ENCODE data around the gene MYDGF.

The MYDGF gene

GRCh38 chr19:4653793-4654436 lies 16.2 kb downstream of the MYDGF start:
- TF ChIP-seq EZH2 (IDR thresholded peaks at IDR 0.05; ENCODE audit: borderline replicate concordance, low read length) = no peak
- H3K4me2 ChIP-seq (ENCODE audit: low read length) = no peak overlapping the region
- no peaks in the 10 kb centered on the region for H3K9me2 ChIP-seq (ENCODE audit: low read depth, low read length)
- no peak overlapping the region; the same call in 1 of the 2 replicates for H3K9ac ChIP-seq (ENCODE audit: low read length)
- no peaks in the 10 kb centered on the region for H4K20me1 ChIP-seq (ENCODE audit: insufficient read depth, low read length)
- no peaks in the 10 kb centered on the region for H3K27me3 ChIP-seq (ENCODE audit: insufficient read depth, low read length)
- H3K36me3 ChIP-seq (ENCODE audit: insufficient read depth, low read length) = peaks cover 13% of the 10 kb centered on the region; the same call in 1 of the 2 replicates
- no peaks in the 10 kb centered on the region for H3K79me2 ChIP-seq (ENCODE audit: insufficient read depth, low read length)
- H3F3A ChIP-seq (ENCODE audit: insufficient read depth, low read length) = no peaks in the 10 kb centered on the region
- no peaks in the 10 kb centered on the region for H3K9me3 ChIP-seq (ENCODE audit: low read length)
- no peak overlapping the region for H2AFZ ChIP-seq (ENCODE audit: low read length)
- no peak overlapping the region for H3K4me3 ChIP-seq (ENCODE audit: low read depth, low read length, poor library complexity, severe bottlenecking)
- peaks cover 15% of the 10 kb centered on the region for H3K4me1 ChIP-seq (ENCODE audit: insufficient read depth, low read length, severe bottlenecking)
- H3K27ac ChIP-seq (ENCODE audit: low read depth, low read length, poor library complexity, severe bottlenecking) = no peak overlapping the region

GRCh38 chr19:4652075-4652474 lies 18.1 kb downstream of the MYDGF start:
- TF ChIP-seq CTCF (IDR thresholded peaks at IDR 0.05; ENCODE audit: low read length) (no peak), EZH2 (IDR thresholded peaks at IDR 0.05; ENCODE audit: borderline replicate concordance, low read length) (no peak)
- H3K4me2 ChIP-seq (ENCODE audit: low read length) = no peak overlapping the region
- H4K20me1 ChIP-seq (ENCODE audit: insufficient read depth, low read length) = no peaks in the 10 kb centered on the region
- no peak overlapping the region for H3K27ac ChIP-seq (ENCODE audit: low read depth, low read length, poor library complexity, severe bottlenecking)
- H3K4me3 ChIP-seq (ENCODE audit: low read depth, low read length, poor library complexity, severe bottlenecking) = no peak overlapping the region
- no peaks in the 10 kb centered on the region for H3K9me2 ChIP-seq (ENCODE audit: low read depth, low read length)
- H3K79me2 ChIP-seq (ENCODE audit: insufficient read depth, low read length) = no peaks in the 10 kb centered on the region
- peaks cover 13% of the 10 kb centered on the region; the same call in 1 of the 2 replicates for H3K36me3 ChIP-seq (ENCODE audit: insufficient read depth, low read length)
- no peaks in the 10 kb centered on the region for H3K27me3 ChIP-seq (ENCODE audit: insufficient read depth, low read length)
- no peaks in the 10 kb centered on the region for H3K9me3 ChIP-seq (ENCODE audit: low read length)
- H2AFZ ChIP-seq (ENCODE audit: low read length) = no peak overlapping the region
- no peak overlapping the region for H3K9ac ChIP-seq (ENCODE audit: low read length)
- no peaks in the 10 kb centered on the region for H3F3A ChIP-seq (ENCODE audit: insufficient read depth, low read length)
- H3K4me1 ChIP-seq (ENCODE audit: insufficient read depth, low read length, severe bottlenecking) = peaks cover 27% of the 10 kb centered on the region

- Histone ChIP-seq H3K9me3 (ENCODE audit: low read length) (no peaks in the 10 kb centered on the region), H3F3A (ENCODE audit: insufficient read depth, low read length) (no peaks in the 10 kb centered on the region), H4K20me1 (ENCODE audit: insufficient read depth, low read length) (no peaks in the 10 kb centered on the region), H3K4me1 (ENCODE audit: insufficient read depth, low read length, severe bottlenecking) (peaks cover 27% of the 10 kb centered on the region), H3K79me2 (ENCODE audit: insufficient read depth, low read length) (no peaks in the 10 kb centered on the region), H3K9me2 (ENCODE audit: low read depth, low read length) (no peaks in the 10 kb centered on the region), H3K9ac (ENCODE audit: low read length) (no peak overlapping the region), H2AFZ (ENCODE audit: low read length) (no peak overlapping the region), H3K4me2 (ENCODE audit: low read length) (no peak overlapping the region), H3K27me3 (ENCODE audit: insufficient read depth, low read length) (no peaks in the 10 kb centered on the region), H3K27ac (ENCODE audit: low read depth, low read length, poor library complexity, severe bottlenecking) (no peak overlapping the region), H3K4me3 (ENCODE audit: low read depth, low read length, poor library complexity, severe bottlenecking) (no peak overlapping the region), H3K36me3 (ENCODE audit: insufficient read depth, low read length) (peaks cover 11% of the 10 kb centered on the region; the same call in 1 of the 2 replicates)
- TF ChIP-seq CTCF (IDR thresholded peaks at IDR 0.05; ENCODE audit: low read length) (no peak), EZH2 (IDR thresholded peaks at IDR 0.05; ENCODE audit: borderline replicate concordance, low read length) (no peak)
Measured at GRCh38 chr19:4650159-4650558, 20.0 kb downstream of the MYDGF start.

All from OCI-LY1 (cell line).